IMR-90 (cell line): Measurements from ENCODE around the gene PHF21A. TPM values are rescaled to one million over a fixed set of nuclear protein-coding genes. Genes with fewer than 3 reads are reported as not detected.
A peak's percentile ranks its signal among the peaks of the same experiment; 100 is the strongest.

ENCODE experiments used
- ATAC-seq: fragments of 200-7000 bp; cut with Tn5 transposase; 2 replicates; pipeline ENCODE4 v1.9.1; 2020; ENCODE audit warnings: low read depth, mild to moderate bottlenecking, moderate library complexity
- BruUV-seq: library from RNA; stranded (reverse); fragments of 400-500 nt; replicated peaks from 2 replicates; lab custom pipeline; 2021; lab: Mats Ljungman, UMichigan
- CTCF ChIA-PET: fragments of 300-600 bp; formaldehyde crosslinking; extraction: SDS; loops from one replicate; lab custom pipeline; 2021; ENCODE audit warnings: antibody characterized with exemption; lab: Yijun Ruan, JAX
- POLR2A ChIA-PET: fragments of 300-600 bp; sonication (Branson Sonifier 250); formaldehyde crosslinking; loops from one replicate; lab custom pipeline; 2022; ENCODE audit warnings: antibody characterized with exemption; ENCODE audit not compliant: unreplicated experiment; lab: Charles Lee
- DNase-seq: peaks from one replicate; pipeline ENCODE4 v3.0.0; 2013
- H2AFZ ChIP-seq: replicated peaks from 2 replicates; pipeline ENCODE3; 2013; ENCODE audit warnings: low read length, mild to moderate bottlenecking; ENCODE audit not compliant: poor library complexity
- H2AK5ac ChIP-seq: 2 replicates; pipeline ENCODE4 v1.6.1; 2013; ENCODE audit warnings: low read depth, low read length, inconsistent platforms
- H2AK9ac ChIP-seq: replicated peaks from 2 replicates; pipeline ENCODE3; 2013; ENCODE audit warnings: mild to moderate bottlenecking, low read depth, low read length, moderate library complexity; ENCODE audit not compliant: poor library complexity
- H2BK120ac ChIP-seq: 2 replicates; pipeline ENCODE4 v1.6.1; 2013; ENCODE audit warnings: low read depth, low read length, inconsistent platforms
- H2BK15ac ChIP-seq: 3 replicates; pipeline ENCODE4 v1.6.1; 2013; ENCODE audit warnings: low read depth, low read length, inconsistent platforms
- H2BK20ac ChIP-seq: 2 replicates; pipeline ENCODE4 v1.6.1; 2013; ENCODE audit warnings: low read depth, mild to moderate bottlenecking, inconsistent platforms, low read length, moderate library complexity
- H2BK5ac ChIP-seq: 2 replicates; pipeline ENCODE4 v1.6.1; 2013; ENCODE audit warnings: mild to moderate bottlenecking, low read depth, low read length, inconsistent platforms; ENCODE audit not compliant: poor library complexity, severe bottlenecking
- H3K14ac ChIP-seq: replicated peaks from 2 replicates; pipeline ENCODE4 v1.6.1; 2013; ENCODE audit warnings: low read depth, low read length, inconsistent platforms
- H3K18ac ChIP-seq: 2 replicates; pipeline ENCODE4 v1.6.1; 2013; ENCODE audit warnings: low read depth, low read length, control low read depth
- H3K23ac ChIP-seq: 2 replicates; pipeline ENCODE4 v1.6.1; 2013; ENCODE audit warnings: low read depth, low read length, inconsistent platforms
- H3K27ac ChIP-seq: 2 replicates; pipeline ENCODE4 v1.5.1; 2013; ENCODE audit warnings: mild to moderate bottlenecking, control low read depth, low read length; ENCODE audit not compliant: insufficient read depth
- H3K27me3 ChIP-seq: 2 replicates; pipeline ENCODE4 v1.6.1; 2013; ENCODE audit warnings: low read length; ENCODE audit not compliant: control insufficient read depth, insufficient read depth
- H3K36me3 ChIP-seq: 2 replicates; pipeline ENCODE4 v1.6.1; 2013; ENCODE audit warnings: low read length, mixed read lengths; ENCODE audit not compliant: control insufficient read depth, insufficient read depth
- H3K4ac ChIP-seq: 2 replicates; pipeline ENCODE4 v1.6.1; 2013; ENCODE audit warnings: low read depth, low read length, inconsistent platforms
- H3K4me1 ChIP-seq: 2 replicates; pipeline ENCODE4 v1.6.1; 2013; ENCODE audit warnings: low read length, mixed read lengths; ENCODE audit not compliant: control insufficient read depth, insufficient read depth
- H3K4me2 ChIP-seq: 2 replicates; pipeline ENCODE4 v1.6.1; 2013; ENCODE audit warnings: low read depth, mild to moderate bottlenecking, control low read depth, low read length, moderate library complexity
- H3K4me3 ChIP-seq: 2 replicates; pipeline ENCODE4 v1.5.1; 2013; ENCODE audit warnings: low read depth, mild to moderate bottlenecking, control low read depth, low read length, moderate library complexity; ENCODE audit not compliant: insufficient read depth
- H3K56ac ChIP-seq: 2 replicates; pipeline ENCODE4 v1.6.1; 2013; ENCODE audit warnings: low read length, inconsistent platforms; ENCODE audit not compliant: insufficient read depth; ENCODE audit errors: extremely low read depth
- H3K79me1 ChIP-seq, 2 experiments: 2 replicates each; pipeline ENCODE4 v1.6.1; 2013; ENCODE audit warnings: low read length in 2 of 2, inconsistent platforms in 1 of 2, low read depth in 1 of 2
- H3K9ac ChIP-seq: 2 replicates; pipeline ENCODE4 v1.6.1; 2013; ENCODE audit warnings: low read depth, low read length, control low read depth
- H3K9me1 ChIP-seq: 2 replicates; pipeline ENCODE4 v1.6.1; 2013; ENCODE audit warnings: low read length, inconsistent platforms; ENCODE audit not compliant: insufficient read depth
- H3K9me3 ChIP-seq: 2 replicates; pipeline ENCODE4 v1.6.1; 2013; ENCODE audit warnings: low read length; ENCODE audit not compliant: control insufficient read depth, insufficient read depth
- H4K20me1 ChIP-seq: 2 replicates; pipeline ENCODE4 v1.6.1; 2013; ENCODE audit warnings: low read length, inconsistent platforms; ENCODE audit not compliant: insufficient read depth
- H4K5ac ChIP-seq: 2 replicates; pipeline ENCODE4 v1.6.1; 2013; ENCODE audit warnings: mild to moderate bottlenecking, low read depth, low read length, control low read depth
- H4K8ac ChIP-seq, 2 experiments: 2 replicates each; pipeline ENCODE4 v1.6.1; 2013; ENCODE audit warnings: low read depth in 2 of 2, low read length in 2 of 2, control low read depth in 1 of 2, inconsistent platforms in 1 of 2
- H4K91ac ChIP-seq: 2 replicates; pipeline ENCODE4 v1.6.1; 2013; ENCODE audit warnings: low read depth, low read length, inconsistent platforms; ENCODE audit not compliant: insufficient read depth
- BHLHE40 ChIP-seq: fragments of 150-350 bp; IDR thresholded peaks from 2 replicates; pipeline ENCODE4 v1.6.1; 2016; ENCODE audit warnings: mild to moderate bottlenecking, low read depth, low read length
- FOS ChIP-seq: fragments of 150-350 bp; IDR thresholded peaks from 2 replicates; pipeline ENCODE4 v1.6.1; 2016; ENCODE audit warnings: low read depth, low read length
- SMC3 ChIP-seq: fragments of 150-350 bp; IDR thresholded peaks from 2 replicates; pipeline ENCODE4 v1.6.1; 2016; ENCODE audit warnings: low read depth, mild to moderate bottlenecking, antibody characterized with exemption, low read length, moderate library complexity
- WGBS, 2 experiments: methylation state at CpG; one replicate each; pipeline versions ENCODE4 v1.1.5 to v1.1.7; 2013; ENCODE audit warnings: missing lambda C conversion rate in 2 of 2; ENCODE audit not compliant: insufficient read length in 1 of 2; ENCODE audit errors: extremely low coverage in 2 of 2; 5-methylcytosine and 5-hydroxymethylcytosine counted together
- dilution Hi-C: fragments of 300-500 bp; cut with HindIII; formaldehyde crosslinking; loops from one replicate; pipeline ENCODE4 v1.14.3; 2018; ENCODE audit warnings: low sequenced_read_pairs; ENCODE audit not compliant: unreplicated experiment
- in situ Hi-C: fragments of 300-500 bp; cut with MboI; formaldehyde crosslinking; loops from 3 replicates; pipeline ENCODE4 v1.14.3; 2019; ENCODE audit warnings: low sequenced_read_pairs, inconsistent platforms, mixed read lengths
- intact Hi-C: fragments of 100-400 bp; cut with micrococcal nuclease; formaldehyde crosslinking; loops from 2 replicates; pipeline ENCODE4 v1.10.0; 2022
- polyA plus RNA-seq, 3 experiments: library from polyadenylated mRNA; depleted of rRNA; stranded (reverse); fragments of >200 nt; gene quantifications; 2 replicates each; pipeline ENCODE4 v1.2.3, GENCODE V29; 2012; ENCODE audit warnings: low replicate concordance in 1 of 3
- total RNA-seq: library from RNA; depleted of rRNA; stranded (reverse); fragments of >200 nt; gene quantifications from 2 replicates; pipeline ENCODE4 v1.2.3, GENCODE V29; 2012

Gene PHF21A
- total and polyA plus RNA-seq, 2 of the 4 experiments (the other 2 are of a cell fraction): 9.0 to 20.6 TPM

GRCh38 chr11:46075168-46075567 is 46.1 kb downstream of the PHF21A start:
- peak; percentile 84 for DNase-seq
- no peak overlapping the region for H3K27ac ChIP-seq
- peak; percentile 77 for ATAC-seq

More at GRCh38 chr11:46075168-46075567, 46.1 kb downstream of the PHF21A start:
- WGBS, 2 experiments: 10% methylated on average over 2 of the region's 5 CpGs; no CpG with 5 or more reads in 1 of the 2 experiments
- Histone ChIP-seq H3K56ac (no peak overlapping the region), H3K9me1 (no peaks in the 10 kb centered on the region; the same call in 1 of the 2 replicates), H4K91ac (no peak overlapping the region), H3K79me1 (peaks cover 0 to 9% of the 10 kb centered on the region in 2 experiments; a peak in 2 of 4 replicates), H2BK120ac (no peak overlapping the region), H3K36me3 (peaks cover 4% of the 10 kb centered on the region; the same call in 1 of the 2 replicates), H3K23ac (no peak overlapping the region), H4K5ac (no peak overlapping the region), H2AK9ac (no peak overlapping the region), H4K8ac (no peak overlapping the region), H4K20me1 (peaks cover 6% of the 10 kb centered on the region; the same call in 1 of the 2 replicates), H3K14ac (no peak overlapping the region), H2BK20ac (no peak overlapping the region), H3K4me3 (no peak overlapping the region), H2BK15ac (no peak overlapping the region), H3K4me1 (no peaks in the 10 kb centered on the region), H2AK5ac (no peak overlapping the region), H3K9ac (no peak overlapping the region), H3K9me3 (no peaks in the 10 kb centered on the region), H2AFZ (no peak overlapping the region), H3K4ac (no peak overlapping the region), H2BK5ac (no peak overlapping the region), H3K18ac (no peak overlapping the region), H3K27me3 (no peaks in the 10 kb centered on the region), H3K4me2 (peak overlapping the region; percentile 55; the same call in 1 of the 2 replicates)
- CTCF ChIA-PET: interaction anchor here (1.1 to 1.8 kb wide), 2 partner anchors 9 to 10 kb away, joined by 3 to 4 read pairs; no protein-coding TSS in a partner anchor
- in situ Hi-C loops: no loop called here
- intact Hi-C loops: loop anchor here (5.0 kb wide), 1 partner anchor 42 kb away; no protein-coding TSS in a partner anchor
- TF ChIP-seq SMC3 (no peak), BHLHE40 (peak; percentile 85), FOS (peak; percentile 15; the same call in 1 of the 2 replicates)
- POLR2A ChIA-PET: interaction anchor here (0.7 kb wide), 1 partner anchor 842 kb away, joined by 3 read pairs; no protein-coding TSS in a partner anchor
- no TSS peak for BruUV-seq
- dilution Hi-C loops: no loop called here
